HG03439 (cell line): ENCODE measurements around the gene PIGL.
"Not testable (repeated sequence)": the region's sequence is repeated elsewhere in the genome, so short reads cannot be mapped to it uniquely, and the experiment has no call there.

Source experiments
- ATAC-seq: cut with Tn5 transposase; IDR thresholded peaks from one replicate; pipeline ENCODE4 v1.9.1; 2021; ENCODE audit warnings: mild to moderate bottlenecking, moderate library complexity; ENCODE audit not compliant: unreplicated experiment

Gene PIGL

DNA sequence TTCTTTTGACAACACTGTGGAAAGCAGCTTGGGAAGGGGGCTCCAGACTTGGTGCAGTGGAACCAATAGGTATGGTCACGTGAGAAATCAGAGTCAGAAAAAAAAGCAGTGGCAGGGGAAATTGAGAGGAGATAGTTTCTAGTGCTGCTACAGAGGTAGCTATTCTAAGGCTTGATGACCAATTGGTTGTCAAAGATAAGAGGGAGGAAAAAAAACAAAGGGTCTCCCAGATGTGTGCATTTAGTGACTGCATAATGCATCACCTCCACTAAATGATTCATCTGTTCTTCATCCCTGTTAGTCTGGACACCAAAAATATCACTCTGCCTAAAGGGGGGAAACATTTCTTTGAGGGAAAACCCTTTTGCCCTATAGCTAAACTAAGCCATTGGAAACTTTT is 56.5 kb downstream of the PIGL start:
- no peak for ATAC-seq

DNA sequence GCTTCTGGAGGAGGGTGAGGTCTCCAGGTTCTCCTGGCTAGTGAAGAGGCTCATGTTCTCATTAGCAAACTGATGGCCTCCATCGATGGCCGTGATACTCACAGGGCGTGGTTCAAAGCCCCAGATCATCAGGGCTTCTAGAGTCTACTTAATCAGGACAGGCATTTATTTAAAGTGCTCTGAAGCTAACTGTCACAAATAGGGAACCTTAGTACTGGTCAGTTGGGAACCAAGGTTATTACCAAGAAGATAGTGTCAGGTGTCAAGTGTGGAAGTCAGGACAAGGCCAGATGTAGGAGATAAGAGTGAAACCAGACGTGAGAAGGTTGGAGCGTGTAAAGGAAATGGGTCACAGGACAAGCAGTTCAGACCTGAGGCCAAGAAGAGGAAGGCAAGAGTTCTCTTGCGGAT is 56.9 kb downstream of the PIGL start:
- ATAC-seq = no peak

DNA sequence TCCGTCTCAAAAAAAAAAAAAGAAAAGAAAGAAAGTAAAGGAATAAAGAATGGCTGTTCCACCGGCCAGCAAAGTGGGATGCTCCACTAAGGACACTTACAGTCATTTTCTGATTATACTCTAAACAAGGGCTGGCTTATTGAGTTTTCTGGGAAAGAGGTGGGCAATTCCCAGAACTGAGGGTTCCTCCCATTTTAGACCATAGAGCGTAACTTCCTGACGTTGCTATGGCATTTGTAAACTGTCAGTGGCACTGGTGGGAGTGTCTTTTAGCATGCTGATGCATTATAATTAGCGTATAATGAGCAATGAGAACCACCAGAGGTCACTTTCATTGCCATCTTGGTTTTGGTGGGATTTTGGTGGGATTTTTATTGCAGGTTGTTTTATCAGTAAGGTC is 58.0 kb downstream of the PIGL start:
- no peak for ATAC-seq

DNA sequence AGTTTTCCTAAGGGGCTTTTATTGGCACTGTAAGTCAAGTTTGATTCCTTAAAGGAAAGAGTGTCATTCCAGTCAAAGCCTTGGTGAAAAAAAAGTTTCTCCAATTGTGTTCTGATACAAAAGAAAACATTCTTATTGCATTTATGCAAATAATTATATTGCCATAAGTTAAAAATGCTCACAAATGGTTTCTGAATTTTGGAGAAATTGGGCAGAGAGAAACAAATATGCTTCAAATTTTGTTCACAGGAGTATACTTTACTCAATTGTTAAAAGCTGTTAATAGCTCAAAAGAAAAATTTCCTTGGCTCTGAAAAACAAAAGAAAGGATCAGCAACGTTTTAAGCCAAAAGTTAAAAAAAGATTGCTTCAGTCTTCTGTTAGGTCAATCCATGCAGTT is 60.2 kb downstream of the PIGL start:
- ATAC-seq = no peak

DNA sequence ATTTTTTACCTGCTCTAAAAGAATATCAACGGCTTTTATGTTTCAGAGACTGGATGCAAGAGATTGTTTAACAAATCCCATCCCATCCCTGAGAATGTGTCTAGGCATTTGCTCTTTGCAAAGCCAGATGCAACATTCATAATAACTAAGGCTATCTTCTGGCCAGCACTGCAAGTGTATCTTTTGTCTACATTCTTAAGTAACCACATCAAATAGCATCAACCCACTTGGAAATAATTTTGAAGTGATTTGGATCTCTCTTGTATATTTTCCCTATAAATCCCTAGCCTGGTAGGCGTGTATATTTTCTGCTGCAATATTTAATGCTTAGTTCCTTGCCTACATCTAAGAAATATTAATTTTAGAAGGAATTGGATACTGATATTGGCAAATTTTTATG is 64.3 kb downstream of the PIGL start:
- no peak for ATAC-seq

DNA sequence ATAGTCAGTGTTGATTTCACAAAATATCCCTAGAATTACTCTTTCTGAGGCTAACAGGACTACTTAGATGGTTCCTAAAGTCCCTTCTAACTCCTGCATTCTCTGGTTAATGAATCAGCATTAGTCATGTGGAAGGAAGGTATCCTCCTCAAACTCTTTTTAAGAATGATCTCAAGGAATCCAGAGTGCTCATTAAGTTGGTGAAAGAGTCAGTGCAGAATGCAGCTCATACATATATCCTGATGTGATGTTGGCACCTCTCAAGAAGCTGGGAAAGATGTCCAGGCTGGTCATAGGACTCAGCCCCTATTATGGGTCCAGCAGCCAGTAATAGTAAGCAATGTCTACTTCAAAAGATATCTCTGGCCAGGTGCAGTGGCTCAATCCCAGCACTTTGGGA is 65.5 kb downstream of the PIGL start:
- no peak for ATAC-seq

DNA sequence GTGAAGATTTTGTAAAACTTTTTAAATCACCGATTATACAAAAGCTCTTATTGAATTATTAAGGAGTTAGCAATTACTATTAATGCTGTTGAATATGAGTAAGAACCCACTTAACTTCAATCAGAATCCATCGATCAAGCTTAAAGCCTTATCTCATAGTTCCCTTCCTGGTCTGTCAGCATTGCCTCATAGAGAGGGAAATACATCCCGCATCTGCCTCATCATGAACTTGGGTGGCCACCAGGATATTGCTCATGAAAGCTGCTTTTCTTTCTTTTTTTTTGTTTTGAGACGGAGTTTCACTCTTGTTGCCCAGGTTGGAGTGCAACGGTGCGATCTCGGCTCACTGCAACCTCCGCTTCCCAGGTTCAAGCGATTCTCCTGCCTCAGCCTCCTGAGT is 66.7 kb downstream of the PIGL start:
- no peak for ATAC-seq

DNA sequence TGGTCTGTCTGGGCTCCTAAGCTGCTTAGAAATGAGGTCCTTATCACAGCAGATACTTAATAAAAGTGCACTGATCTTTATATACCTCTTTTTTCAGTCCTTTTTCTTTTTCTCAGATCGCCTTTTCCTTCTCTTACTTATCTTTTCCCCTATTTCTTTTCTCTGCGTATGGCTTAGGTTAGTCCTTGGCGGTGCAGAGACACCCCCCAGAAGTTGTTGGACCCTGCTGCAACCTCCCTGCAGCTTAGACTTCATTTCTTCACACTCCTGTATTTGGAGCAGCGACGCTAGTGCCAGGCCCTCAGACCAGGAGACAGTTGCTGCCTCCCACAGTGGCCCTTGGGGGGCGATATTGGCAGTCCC is 68.6 kb downstream of the PIGL start:
- ATAC-seq = no peak

DNA sequence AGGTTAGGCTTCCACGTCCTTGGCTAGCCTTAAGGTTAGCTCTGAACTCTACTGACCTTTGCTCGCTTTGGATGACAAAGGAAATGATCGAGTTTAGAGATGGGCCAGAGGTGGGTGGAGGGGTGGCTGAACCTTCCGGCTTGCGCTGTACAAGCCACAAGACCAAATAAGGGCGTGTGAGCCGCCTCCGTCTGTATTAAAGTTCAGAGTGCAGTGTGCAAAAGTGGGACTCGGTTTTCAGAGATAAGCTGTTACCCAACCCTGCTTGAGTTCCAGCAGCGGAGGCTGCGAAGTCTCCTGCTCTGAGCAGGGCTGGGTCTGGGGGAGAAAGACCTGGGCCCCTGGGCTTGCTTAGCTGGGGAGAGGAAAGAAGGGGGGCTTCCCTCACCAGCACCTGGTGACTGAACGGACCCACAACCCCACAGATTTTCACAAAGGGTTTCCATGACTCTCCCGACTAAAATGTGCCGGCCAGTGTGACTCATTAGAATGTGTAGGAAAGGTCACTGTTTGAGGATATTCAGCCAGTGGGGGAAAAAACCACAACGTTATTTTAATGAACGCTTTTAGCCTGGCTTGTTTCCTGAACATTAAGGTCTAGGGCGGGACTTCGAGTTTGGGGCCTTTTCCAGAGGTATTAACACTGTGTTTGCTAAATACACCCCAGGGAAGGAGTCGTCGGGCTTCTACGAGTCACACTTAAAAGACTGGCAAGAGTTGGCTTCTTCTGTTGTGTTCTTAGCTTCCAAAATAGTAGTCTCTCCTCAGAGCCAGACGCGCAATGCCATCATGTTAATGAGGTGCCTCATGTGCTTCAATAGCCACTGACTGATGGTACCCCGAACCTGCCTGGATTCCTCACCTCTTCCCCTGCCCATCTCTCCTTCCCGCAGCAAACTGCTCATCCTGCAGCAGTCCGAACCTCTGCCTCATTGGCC is 69.3 kb downstream of the PIGL start:
- ATAC-seq = peak; percentile 70

DNA sequence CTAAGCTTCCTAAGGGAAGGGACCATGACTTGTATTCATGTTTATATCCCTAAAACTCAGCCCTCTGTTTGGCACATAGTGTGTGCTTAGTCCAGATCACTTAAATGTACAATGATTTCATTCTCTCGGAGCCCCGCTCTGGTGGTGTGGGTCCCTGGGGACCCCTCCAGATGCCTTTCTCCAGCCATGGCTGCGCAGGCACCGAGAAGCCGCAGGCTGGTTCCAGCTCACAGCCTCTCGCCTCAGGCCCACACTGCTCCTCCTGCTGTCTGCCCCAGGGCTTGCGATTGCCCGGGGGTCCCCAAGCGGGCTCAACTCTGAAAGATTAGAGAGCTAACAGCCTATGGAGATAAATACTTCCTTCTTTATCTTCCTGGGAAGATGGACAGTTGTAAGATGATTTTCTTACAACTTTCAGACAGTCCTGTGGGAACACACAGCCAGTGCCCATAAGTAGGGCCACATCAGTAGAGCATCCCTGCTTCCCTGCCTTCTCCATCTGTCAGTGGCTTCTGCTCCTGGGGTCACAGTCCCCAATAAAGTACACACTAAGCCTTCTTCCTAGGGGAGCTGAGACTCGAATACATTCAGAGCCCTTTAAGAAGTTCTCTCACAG is 70.0 kb downstream of the PIGL start:
- ATAC-seq = peak; percentile 36

DNA sequence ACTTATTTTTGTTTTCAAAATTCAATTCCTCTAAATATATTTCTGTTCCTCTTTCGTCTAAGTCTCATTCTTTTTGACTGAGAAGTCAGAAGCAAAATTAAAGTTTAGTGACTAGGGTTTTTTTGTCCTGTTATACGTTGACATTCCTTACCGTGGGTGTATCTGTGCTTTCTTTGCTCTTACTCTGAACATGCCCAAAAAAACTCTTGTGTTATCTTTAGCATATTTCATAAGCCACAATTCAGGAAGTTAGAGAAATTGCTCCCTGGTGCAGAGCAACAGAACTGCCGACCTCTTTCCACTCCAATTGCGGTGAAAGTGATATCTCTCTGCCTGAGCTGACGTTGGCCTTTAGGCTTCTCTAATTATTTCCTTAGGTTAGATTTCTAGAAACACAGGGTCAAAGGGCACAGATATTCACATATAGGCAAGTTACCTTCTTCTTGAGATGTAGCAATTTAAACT is 70.6 kb downstream of the PIGL start:
- ATAC-seq = peak; percentile 16

DNA sequence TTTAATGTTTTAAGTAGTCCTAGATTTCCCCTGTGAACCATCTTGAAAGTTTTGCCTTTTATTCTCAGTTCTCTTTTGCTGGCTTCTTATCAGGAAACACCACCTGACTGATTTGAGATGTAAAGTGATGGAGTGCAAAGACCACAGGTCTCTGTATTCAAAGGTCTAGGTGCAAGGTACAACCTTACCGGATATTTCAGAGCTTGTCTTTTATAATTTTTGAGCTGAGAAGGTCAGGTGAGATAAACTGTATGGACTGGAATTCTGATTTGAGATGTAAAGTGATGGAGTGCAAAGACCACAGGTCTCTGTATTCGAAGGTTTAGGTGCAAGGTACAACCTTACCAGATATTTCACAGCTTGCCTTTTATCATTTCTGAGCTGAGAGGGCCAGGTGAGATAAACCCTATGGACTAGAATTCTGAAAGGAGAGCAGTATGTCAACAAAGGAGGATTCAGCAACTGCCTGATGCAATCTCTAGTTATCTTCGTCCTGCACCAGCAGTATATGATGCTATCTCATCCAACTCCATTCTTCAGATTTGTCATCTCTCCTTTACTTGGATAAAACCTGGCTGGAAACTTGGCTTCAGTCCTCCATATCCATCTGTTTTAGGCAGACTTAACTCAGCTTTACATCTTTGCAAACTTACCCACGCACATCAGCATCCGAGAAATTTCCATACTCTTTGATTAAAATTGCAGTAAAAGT is 72.0 kb downstream of the PIGL start:
- ATAC-seq = no peak

DNA sequence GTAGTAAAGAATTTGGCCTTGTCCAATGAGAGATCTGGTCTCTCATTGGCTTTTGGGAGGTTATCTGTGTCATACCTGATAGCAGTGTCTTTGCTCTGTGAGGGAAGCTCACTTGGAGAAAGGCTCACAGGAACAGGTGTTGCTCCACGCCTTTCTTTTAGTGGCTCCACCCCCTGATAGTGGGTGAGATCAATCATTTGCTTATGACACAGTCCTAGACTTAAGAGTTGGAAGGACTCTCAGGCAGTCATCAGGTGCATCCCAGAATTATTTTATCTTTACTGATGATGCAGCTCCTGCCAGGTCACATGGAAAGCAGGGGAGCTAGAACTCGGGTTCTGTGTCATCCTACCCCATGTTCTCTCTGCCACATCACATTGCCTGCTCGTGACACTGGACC is 76.9 kb downstream of the PIGL start:
- ATAC-seq = no peak

DNA sequence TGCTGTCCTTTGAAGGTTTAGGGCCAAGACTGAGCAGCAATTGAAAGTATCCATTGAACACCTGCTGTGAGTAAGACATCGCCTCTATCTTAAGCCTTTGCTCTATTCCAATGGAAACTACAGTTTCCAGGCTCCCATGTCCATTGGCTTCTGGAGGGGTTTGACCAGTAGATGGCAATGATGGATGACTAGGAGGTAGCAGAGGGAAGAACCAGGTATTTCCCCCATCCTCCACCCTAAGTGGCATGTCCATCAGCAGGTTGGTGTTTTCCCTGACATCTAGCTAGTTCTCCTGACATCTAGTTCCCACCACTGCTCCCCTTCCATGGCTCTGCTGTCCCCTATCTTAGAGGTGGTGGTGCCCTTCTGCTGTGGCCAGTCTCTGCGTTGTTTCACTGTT is 77.5 kb downstream of the PIGL start:
- ATAC-seq = no peak

DNA sequence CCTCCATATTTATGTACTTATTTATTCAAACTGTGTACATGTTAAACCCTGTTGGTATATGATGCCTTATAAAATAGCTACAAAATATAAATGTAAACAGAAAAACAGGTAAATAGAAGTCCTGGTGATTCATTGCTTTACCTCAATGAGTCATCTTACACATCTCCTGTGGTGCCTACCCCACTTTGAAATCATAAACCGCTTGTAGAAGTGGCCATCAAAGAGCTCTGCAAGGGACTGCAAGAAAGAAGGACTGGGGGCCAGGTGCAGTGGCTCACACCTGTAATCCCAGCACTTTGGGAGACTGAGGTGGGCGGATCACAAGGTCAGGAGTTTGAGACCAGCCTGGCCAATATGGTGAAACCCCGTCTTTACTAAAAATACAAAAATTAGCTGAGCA is 79.1 kb downstream of the PIGL start:
- ATAC-seq = not testable (repeated sequence)

DNA sequence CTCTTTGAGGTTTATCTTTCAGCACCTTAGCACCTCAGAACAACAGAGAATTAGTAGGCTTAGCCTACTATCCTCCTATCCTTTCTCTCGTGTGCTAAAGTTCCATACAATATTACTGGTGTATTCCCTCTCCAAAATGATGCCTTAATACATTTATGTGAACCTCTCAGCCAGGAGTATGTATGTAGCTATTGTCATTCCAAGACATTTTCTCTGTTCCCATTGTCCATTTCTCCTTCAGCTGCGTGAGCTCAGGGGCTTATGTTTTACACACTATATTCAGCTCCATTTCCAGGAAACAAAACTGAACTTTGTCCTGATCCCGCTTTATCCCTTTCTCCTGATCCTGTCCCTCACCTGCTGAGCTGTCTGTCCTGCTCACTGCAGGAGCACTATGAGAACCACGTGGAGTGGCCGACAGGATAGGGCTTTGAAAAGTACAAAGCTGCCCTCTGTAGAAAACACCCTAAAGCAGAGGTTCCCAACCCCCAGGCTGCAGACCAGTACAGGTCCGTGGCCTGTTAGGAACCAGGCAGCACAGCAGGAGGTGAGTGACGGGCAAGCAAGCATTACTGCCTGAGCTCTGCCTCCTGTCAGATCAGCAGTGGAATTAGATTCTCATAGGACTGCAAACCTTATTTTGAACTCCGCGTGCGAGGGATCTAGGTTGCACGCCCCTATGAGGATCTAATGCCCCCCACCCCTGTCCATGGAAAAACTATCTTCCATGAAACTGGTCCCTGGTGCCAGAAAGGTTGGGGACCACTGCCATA is 80.5 kb downstream of the PIGL start:
- ATAC-seq = no peak

DNA sequence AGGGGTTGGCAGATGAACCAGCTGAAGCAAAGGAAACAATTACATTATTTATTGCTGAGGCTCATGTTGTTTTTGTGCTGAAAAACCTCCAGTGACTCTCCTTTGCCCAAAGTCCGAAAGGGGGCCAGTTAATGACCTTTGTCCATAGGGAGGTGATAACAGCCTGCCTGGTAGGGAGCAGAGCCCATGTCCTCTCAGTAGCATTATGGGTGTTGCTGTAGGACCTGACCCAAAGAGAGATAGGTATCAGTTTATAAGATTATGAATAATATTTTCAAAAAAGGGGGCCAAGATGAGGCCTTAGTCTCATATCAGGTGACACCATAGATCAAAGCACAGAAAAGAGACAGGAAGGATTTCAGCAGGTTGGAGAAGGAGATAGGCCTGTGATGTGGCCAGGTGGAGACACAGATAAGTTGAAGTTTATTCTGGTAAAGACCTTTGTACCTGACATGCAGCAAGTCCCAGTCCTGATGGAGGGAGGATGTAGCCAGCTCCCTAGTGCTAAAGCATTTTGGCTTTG is 81.2 kb downstream of the PIGL start:
- ATAC-seq = no peak

DNA sequence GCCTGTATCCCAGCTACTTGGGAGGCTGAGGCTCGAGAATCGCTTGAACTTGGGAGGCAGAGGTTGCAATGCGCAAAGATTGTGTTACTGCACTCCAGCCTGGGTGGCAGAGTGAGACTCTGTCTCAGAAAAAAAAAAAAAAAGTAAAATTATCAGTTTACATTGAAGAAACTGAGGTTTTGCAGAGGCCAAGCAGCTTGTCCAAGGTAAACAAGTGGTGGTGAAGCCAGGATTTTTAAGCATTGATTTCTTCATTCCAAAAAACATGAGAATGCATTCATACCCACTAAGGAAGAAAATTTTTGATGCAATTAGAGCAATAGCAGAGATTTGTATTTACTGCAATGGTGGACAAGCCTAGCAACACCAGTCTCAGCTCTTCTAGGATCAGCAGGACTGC is 83.5 kb downstream of the PIGL start:
- ATAC-seq = no peak

DNA sequence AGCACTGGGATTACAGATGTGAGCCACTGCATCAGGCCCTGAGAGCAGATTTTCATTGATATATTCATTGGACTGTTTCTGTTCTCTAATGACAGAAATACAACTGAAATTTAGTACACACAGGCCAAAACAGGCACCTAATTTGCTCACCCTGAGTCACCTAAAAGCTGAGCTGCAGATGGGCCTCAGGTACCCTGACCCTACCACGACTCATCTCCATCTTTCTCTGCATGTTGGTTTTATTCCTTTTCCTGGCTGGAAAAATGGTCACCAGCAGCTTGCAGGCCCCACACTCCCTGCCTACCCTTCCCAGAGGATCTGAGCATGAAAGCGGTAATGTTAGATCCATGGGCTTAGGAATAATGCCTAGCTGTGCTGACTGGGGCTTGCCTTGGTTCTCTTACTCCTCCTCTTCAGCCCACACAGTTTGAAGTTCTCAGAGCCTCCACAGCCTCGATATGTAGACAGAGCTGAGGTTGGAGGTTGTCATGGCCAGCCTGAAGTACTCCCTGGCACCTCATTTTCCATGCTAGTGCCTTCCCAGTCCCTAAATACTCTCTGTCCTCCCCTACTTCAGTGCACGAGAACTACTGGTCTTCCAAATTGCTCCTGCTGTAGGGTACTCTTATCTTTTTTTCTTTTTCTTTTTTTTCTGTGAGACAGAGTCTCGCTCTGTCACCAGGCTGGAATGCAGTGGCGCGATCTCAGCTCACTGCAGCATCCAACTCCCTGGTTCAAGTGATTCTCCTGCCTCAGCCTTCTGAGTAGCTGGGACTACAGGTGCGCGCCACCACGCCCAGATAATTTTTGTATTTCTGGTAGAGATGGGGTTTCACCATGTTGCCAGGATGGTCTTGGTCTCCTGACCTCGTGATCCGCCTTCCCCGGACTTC is 85.2 kb downstream of the PIGL start:
- ATAC-seq = no peak

DNA sequence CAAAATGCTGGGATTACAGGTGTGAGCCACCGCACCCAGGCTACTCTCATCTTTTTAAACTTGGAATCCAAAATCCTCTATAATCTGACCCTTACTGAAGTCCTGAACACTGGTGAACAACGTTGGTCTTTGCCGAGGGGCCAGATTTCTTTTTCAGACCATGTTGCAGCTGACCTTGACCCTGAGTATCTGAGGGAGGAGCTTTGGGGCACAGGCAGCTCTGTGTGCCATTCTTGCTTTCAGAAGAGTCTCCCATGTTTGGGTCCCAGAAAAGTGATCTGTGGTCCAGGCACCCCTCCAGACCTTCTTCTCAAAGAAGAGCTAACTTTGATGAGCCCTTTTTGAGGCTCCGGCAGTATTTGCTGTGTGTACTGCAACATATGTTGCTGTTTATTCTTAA is 85.8 kb downstream of the PIGL start:
- ATAC-seq = no peak
